Ecto neural progenitor cell (in vitro differentiated cells): ENCODE measurements around the gene TMA7B.
A peak's percentile ranks its signal among the peaks of the same experiment; 100 is the strongest.

Experiments
- DNase-seq: peaks from one replicate; pipeline ENCODE4 v3.0.0-alpha.2; 2018; ENCODE audit warnings: low spot score

TMA7B gene

GRCh38 chr22:40001800-40002577 is 41.8 kb downstream of the TMA7B start:
- peak; percentile 48 for DNase-seq

GRCh38 chr22:40002935-40003715 is 42.9 kb downstream of the TMA7B start:
- DNase-seq = no peak

GRCh38 chr22:40004836-40005235 is 44.6 kb downstream of the TMA7B start:
- DNase-seq = no peak

- DNase-seq = no peak
Observed at GRCh38 chr22:40006641-40007040, 46.4 kb downstream of the TMA7B start.

- DNase-seq = no peak
Observed at GRCh38 chr22:40007853-40008710, 47.9 kb downstream of the TMA7B start.

GRCh38 chr22:40008726-40009291 is 48.6 kb downstream of the TMA7B start:
- no peak for DNase-seq

GRCh38 chr22:40009292-40009774 is 49.1 kb downstream of the TMA7B start:
- DNase-seq = peak; percentile 86

- no peak for DNase-seq
Observed at GRCh38 chr22:40009951-40010671, 49.9 kb downstream of the TMA7B start.

GRCh38 chr22:40010746-40011145 is 50.5 kb downstream of the TMA7B start:
- DNase-seq = no peak
